Measurements from ENCODE around the gene SMIM24.

SMIM24 gene

GRCh38 chr19:3499738-3500428 lies 19.6 kb upstream of the SMIM24 start:
- DNase-seq (ENCODE audit: low read depth in 4 of 4, low spot score in 1 of 4) = no peak

- DNase-seq (ENCODE audit: low read depth in 4 of 4, low spot score in 1 of 4) = no peak
Measured at GRCh38 chr19:3497757-3498520, 17.6 kb upstream of the SMIM24 start.

- DNase-seq (ENCODE audit: low read depth in 4 of 4, low spot score in 1 of 4) = no peak
Measured at GRCh38 chr19:3496392-3497273, 16.3 kb upstream of the SMIM24 start.

GRCh38 chr19:3494559-3494958 lies 14.2 kb upstream of the SMIM24 start:
- DNase-seq (ENCODE audit: low read depth in 4 of 4, low spot score in 1 of 4) = peak in 3 of 4 experiments; percentile 47 to 51 (median 50)

GRCh38 chr19:3494051-3494450 lies 13.7 kb upstream of the SMIM24 start:
- no peak for DNase-seq (ENCODE audit: low read depth in 4 of 4, low spot score in 1 of 4)

GRCh38 chr19:3493651-3494050 lies 13.3 kb upstream of the SMIM24 start:
- DNase-seq (ENCODE audit: low read depth in 4 of 4, low spot score in 1 of 4) = no peak

GRCh38 chr19:3492919-3493318 lies 12.6 kb upstream of the SMIM24 start:
- no peak for DNase-seq (ENCODE audit: low read depth in 4 of 4, low spot score in 1 of 4)

- no peak for DNase-seq (ENCODE audit: low read depth in 4 of 4, low spot score in 1 of 4)
Measured at GRCh38 chr19:3492131-3492839, 12.0 kb upstream of the SMIM24 start.

GRCh38 chr19:3491396-3492119 lies 11.2 kb upstream of the SMIM24 start:
- DNase-seq (ENCODE audit: low read depth in 4 of 4, low spot score in 1 of 4) = no peak

- DNase-seq (ENCODE audit: low read depth in 4 of 4, low spot score in 1 of 4) = no peak
Measured at GRCh38 chr19:3483226-3483628, 2.9 kb upstream of the SMIM24 start, which contains the start of gene SMIM44. Gene SMIM44, minus strand, starts transcription at chr19:3483441. Its CDS starts 38 bp downstream, at chr19:3483403.

- DNase-seq (ENCODE audit: low read depth in 4 of 4, low spot score in 1 of 4) = no peak
Measured at GRCh38 chr19:3482507-3483225, 2.3 kb upstream of the SMIM24 start.

- DNase-seq (ENCODE audit: low read depth in 4 of 4, low spot score in 1 of 4) = no peak
Measured at GRCh38 chr19:3481241-3482090, 1.1 kb upstream of the SMIM24 start.

- no peak for DNase-seq (ENCODE audit: low read depth in 4 of 4, low spot score in 1 of 4)
Measured at GRCh38 chr19:3479834-3480215, 500 bp downstream of the SMIM24 start.

GRCh38 chr19:3479177-3479833 lies 1.0 kb downstream of the SMIM24 start:
- DNase-seq (ENCODE audit: low read depth in 4 of 4, low spot score in 1 of 4) = no peak

GRCh38 chr19:3478409-3479176 lies 1.7 kb downstream of the SMIM24 start:
- no peak for DNase-seq (ENCODE audit: low read depth in 4 of 4, low spot score in 1 of 4)

- no peak for DNase-seq (ENCODE audit: low read depth in 4 of 4, low spot score in 1 of 4)
Measured at GRCh38 chr19:3477951-3478350, 2.4 kb downstream of the SMIM24 start.

GRCh38 chr19:3477506-3477905 lies 2.8 kb downstream of the SMIM24 start:
- DNase-seq (ENCODE audit: low read depth in 4 of 4, low spot score in 1 of 4) = no peak

Data from stimulated activated CD4-positive, alpha-beta T cell treated with anti-CD3 and anti-CD28 coated beads, Interleukin-1b, Interleukin-23, amount 100 ng/mL, for 24 hours (primary cell).